NB4 (cell line): ENCODE results near the gene MAFB.

Experiments
- DNase-seq: peaks from one replicate; pipeline ENCODE4 v3.0.0; 2010; ENCODE audit warnings: low read depth
- H3K4me3 ChIP-seq: one replicate; pipeline ENCODE4 v1.5.1; 2011; ENCODE audit warnings: mild to moderate bottlenecking, low read depth, low read length, moderate library complexity
- CTCF ChIP-seq: IDR thresholded peaks from one replicate; pipeline ENCODE4 v1.5.1; 2012; ENCODE audit warnings: low read depth, low read length
- MAX ChIP-seq: IDR thresholded peaks from 2 replicates; pipeline ENCODE4 v1.6.1; 2011; ENCODE audit warnings: low read depth, low read length
- MYC ChIP-seq: IDR thresholded peaks from 2 replicates; pipeline ENCODE4 v1.6.1; 2011; ENCODE audit warnings: low read depth, low read length
- POLR2A ChIP-seq: IDR thresholded peaks from 2 replicates; pipeline ENCODE4 v1.6.1; 2011; ENCODE audit warnings: mild to moderate bottlenecking; ENCODE audit not compliant: insufficient read length; ENCODE audit errors: extremely low read depth

The MAFB gene

GRCh38 chr20:40668449-40669228 lies 20.4 kb downstream of the MAFB start:
- no peak overlapping the region for H3K4me3 ChIP-seq
- TF ChIP-seq MAX = no peak
- no peak for TF ChIP-seq POLR2A
- no peak for TF ChIP-seq MYC
- no peak for TF ChIP-seq CTCF
- DNase-seq = no peak

- no peak overlapping the region for H3K4me3 ChIP-seq
- no peak for DNase-seq
- TF ChIP-seq CTCF = no peak
Observed at GRCh38 chr20:40667503-40667902, 21.5 kb downstream of the MAFB start.

DNA sequence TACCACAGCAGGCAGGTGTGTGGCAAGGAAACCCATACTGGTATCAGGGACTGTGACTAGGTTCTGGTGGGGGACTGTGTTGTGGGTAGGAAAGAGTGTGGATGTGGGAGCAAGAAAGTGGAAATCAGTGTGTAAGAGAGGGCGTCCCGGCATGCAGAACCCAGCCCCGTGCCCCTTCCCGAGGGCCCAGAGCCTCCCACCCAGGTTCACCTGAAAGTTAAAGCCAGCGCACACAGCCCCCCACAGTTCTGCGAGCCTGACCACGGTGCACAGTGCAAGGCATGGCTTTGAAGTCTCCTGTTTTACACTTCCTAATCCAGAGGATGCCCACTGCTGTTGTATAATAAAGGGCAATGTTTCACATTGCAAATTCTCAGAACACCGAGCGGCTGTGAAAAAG lies 22.7 kb downstream of the MAFB start:
- H3K4me3 ChIP-seq = no peak overlapping the region

DNA sequence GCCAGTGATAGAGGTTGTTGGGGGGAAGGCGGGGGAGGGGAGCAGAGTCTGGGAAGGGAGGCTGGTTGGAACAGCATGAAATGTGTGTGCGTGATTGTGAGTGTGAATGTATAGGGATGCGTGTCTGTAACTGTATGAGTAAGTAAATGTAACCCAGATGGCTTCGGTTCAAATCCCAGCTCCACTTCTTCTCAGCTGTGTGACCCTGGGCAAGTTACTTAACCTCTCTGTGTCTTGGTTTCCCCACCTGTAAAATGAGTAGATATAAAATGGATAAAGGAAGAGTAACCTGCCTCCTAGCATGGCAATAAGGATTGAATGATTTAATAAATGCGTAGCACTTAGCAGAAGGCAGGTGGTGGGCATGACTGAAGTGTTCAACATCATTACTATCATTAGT lies 24.1 kb downstream of the MAFB start:
- TF ChIP-seq CTCF (no peak), MAX (no peak), MYC (no peak), POLR2A (no peak)
- DNase-seq = no peak
- no peak overlapping the region for H3K4me3 ChIP-seq

More for the DNA sequence above, 22.7 kb downstream of the MAFB start:
- TF ChIP-seq CTCF (no peak), MAX (no peak), MYC (no peak), POLR2A (no peak)
- no peak for DNase-seq

- DNase-seq = no peak
- no peak overlapping the region for H3K4me3 ChIP-seq
- no peak for TF ChIP-seq MYC
- TF ChIP-seq MAX = no peak
- no peak for TF ChIP-seq POLR2A
Observed at GRCh38 chr20:40663991-40664880, 24.8 kb downstream of the MAFB start.

GRCh38 chr20:40663304-40663790 lies 25.7 kb downstream of the MAFB start:
- no peak overlapping the region for H3K4me3 ChIP-seq
- TF ChIP-seq CTCF = no peak
- TF ChIP-seq MYC = no peak
- TF ChIP-seq MAX = no peak
- no peak for TF ChIP-seq POLR2A
- DNase-seq = no peak
